Panc1 (cell line): ENCODE data around the gene P3R3URF. TPM values are rescaled to one million over a fixed set of nuclear protein-coding genes. Genes with fewer than 3 reads are reported as not detected.
A peak's percentile ranks its signal among the peaks of the same experiment; 100 is the strongest.

Experiments used
- ATAC-seq: fragments of 200-7000 bp; cut with Tn5 transposase; 2 replicates; pipeline ENCODE4 v1.9.1; 2020; ENCODE audit warnings: mild to moderate bottlenecking, moderate library complexity
- BruUV-seq: library from RNA; stranded (reverse); fragments of 400-500 nt; replicated peaks from 2 replicates; lab custom pipeline; 2021; lab: Mats Ljungman, UMichigan
- CTCF ChIA-PET: fragments of 300-600 bp; sonication (Branson Sonifier 250); formaldehyde crosslinking; loops from one replicate; lab custom pipeline; 2022; ENCODE audit warnings: antibody characterized with exemption; lab: Charles Lee
- POLR2A ChIA-PET: fragments of 300-600 bp; sonication (Branson Sonifier 250); formaldehyde crosslinking; loops from one replicate; lab custom pipeline; 2022; ENCODE audit warnings: antibody characterized with exemption; lab: Charles Lee
- DNase-seq: peaks from one replicate; pipeline ENCODE4 v3.0.0-alpha.2; 2010; ENCODE audit warnings: low read depth, low spot score
- H3K27ac ChIP-seq: 2 replicates; pipeline ENCODE4 v1.5.1; 2011; ENCODE audit warnings: mild to moderate bottlenecking, low read length, inconsistent platforms
- H3K27me3 ChIP-seq: fragments of 200-500 bp; sonication (Bioruptor generic); 2 replicates; pipeline ENCODE4 v1.6.0; 2014; ENCODE audit warnings: low read length, inconsistent platforms; ENCODE audit not compliant: control insufficient read depth, insufficient read depth
- H3K36me3 ChIP-seq: fragments of 200-500 bp; sonication (Bioruptor generic); 2 replicates; pipeline ENCODE4 v1.5.1; 2014; ENCODE audit warnings: inconsistent platforms, mild to moderate bottlenecking, low read length, moderate library complexity; ENCODE audit not compliant: control insufficient read depth, insufficient read depth
- H3K4me1 ChIP-seq: 2 replicates; pipeline ENCODE4 v1.5.1; 2011; ENCODE audit warnings: inconsistent platforms, mild to moderate bottlenecking, low read length, moderate library complexity; ENCODE audit not compliant: control insufficient read depth, insufficient read depth
- H3K4me3 ChIP-seq, 2 experiments: 2 replicates each; pipeline ENCODE4 v1.5.1; 2011 to 2012; ENCODE audit warnings: low read depth in 2 of 2, low read length in 2 of 2, mild to moderate bottlenecking in 2 of 2, inconsistent platforms in 1 of 2, moderate library complexity in 1 of 2
- H3K9me3 ChIP-seq: fragments of 200-500 bp; sonication (Bioruptor generic); 2 replicates; pipeline ENCODE4 v1.5.1; 2014; ENCODE audit warnings: low read depth, mild to moderate bottlenecking, inconsistent platforms, low read length, moderate library complexity; ENCODE audit not compliant: control insufficient read depth, insufficient read depth
- POLR2AphosphoS5 ChIP-seq: IDR thresholded peaks from 2 replicates; pipeline ENCODE4 v1.6.1; 2012; ENCODE audit warnings: mild to moderate bottlenecking, low read depth, low read length, moderate library complexity
- SIN3A ChIP-seq: IDR thresholded peaks from 2 replicates; pipeline ENCODE4 v1.6.1; 2012; ENCODE audit warnings: low read depth, mild to moderate bottlenecking, low read length, moderate library complexity, borderline replicate concordance; ENCODE audit not compliant: insufficient read depth
- TCF7L2 ChIP-seq: IDR thresholded peaks from 2 replicates; pipeline ENCODE4 v1.6.1; 2011; ENCODE audit warnings: mild to moderate bottlenecking, low read depth, low read length, inconsistent platforms
- in situ Hi-C: cut with HindIII; loops from 2 replicates; pipeline ENCODE4 v1.10.0; 2016; ENCODE audit warnings: low sequenced_read_pairs, low pct_unique_long_range_greater_than_20kb
- intact Hi-C: fragments of 100-400 bp; cut with micrococcal nuclease; formaldehyde crosslinking; loops from one replicate; pipeline ENCODE4 v1.10.0; 2022; ENCODE audit not compliant: unreplicated experiment
- total RNA-seq: library from RNA; stranded (reverse); gene quantifications from one replicate; pipeline ENCODE4 v1.2.1, GENCODE V29; 2021; ENCODE audit not compliant: unreplicated experiment
- TF ChIP-seq, protein P1 (sequence below): fragments of 450-650 bp; IDR thresholded peaks from 2 replicates; pipeline ENCODE4 v1.5.1; 2017; ENCODE audit warnings: mild to moderate bottlenecking
- TF ChIP-seq, protein P2 (sequence below), 2 experiments: IDR thresholded peaks; 2 replicates each; pipeline ENCODE4 v1.6.1; 2011 to 2012; ENCODE audit warnings: low read depth in 2 of 2, control low read depth in 1 of 2, low read length in 1 of 2, mild to moderate bottlenecking in 1 of 2, moderate library complexity in 1 of 2; ENCODE audit not compliant: insufficient read depth in 1 of 2

P3R3URF gene
- total RNA-seq, 1 experiment from 2014 or later, result not detected

- Histone ChIP-seq H3K9me3 (no peaks in the 10 kb centered on the region), H3K27ac (peak overlapping the region; percentile 91), H3K4me3 (peak overlapping the region; percentile 96 to 99), H3K4me1 (peaks cover 36% of the 10 kb centered on the region), H3K27me3 (no peaks in the 10 kb centered on the region), H3K36me3 (no peaks in the 10 kb centered on the region)
- ATAC-seq, result no peak
- no peak for DNase-seq
- POLR2A ChIA-PET, result interaction anchor here (0.7 kb wide), 4 partner anchors 19 to 540 kb away, joined by 3 to 5 read pairs (median 3); no protein-coding TSS in a partner anchor
- BruUV-seq, result no TSS peak
- CTCF ChIA-PET, result no interaction called here
- in situ Hi-C loops (no loop called here), intact Hi-C loops (no loop called here)
- TF ChIP-seq POLR2AphosphoS5, result no peak
- TF ChIP-seq, protein P1, sequence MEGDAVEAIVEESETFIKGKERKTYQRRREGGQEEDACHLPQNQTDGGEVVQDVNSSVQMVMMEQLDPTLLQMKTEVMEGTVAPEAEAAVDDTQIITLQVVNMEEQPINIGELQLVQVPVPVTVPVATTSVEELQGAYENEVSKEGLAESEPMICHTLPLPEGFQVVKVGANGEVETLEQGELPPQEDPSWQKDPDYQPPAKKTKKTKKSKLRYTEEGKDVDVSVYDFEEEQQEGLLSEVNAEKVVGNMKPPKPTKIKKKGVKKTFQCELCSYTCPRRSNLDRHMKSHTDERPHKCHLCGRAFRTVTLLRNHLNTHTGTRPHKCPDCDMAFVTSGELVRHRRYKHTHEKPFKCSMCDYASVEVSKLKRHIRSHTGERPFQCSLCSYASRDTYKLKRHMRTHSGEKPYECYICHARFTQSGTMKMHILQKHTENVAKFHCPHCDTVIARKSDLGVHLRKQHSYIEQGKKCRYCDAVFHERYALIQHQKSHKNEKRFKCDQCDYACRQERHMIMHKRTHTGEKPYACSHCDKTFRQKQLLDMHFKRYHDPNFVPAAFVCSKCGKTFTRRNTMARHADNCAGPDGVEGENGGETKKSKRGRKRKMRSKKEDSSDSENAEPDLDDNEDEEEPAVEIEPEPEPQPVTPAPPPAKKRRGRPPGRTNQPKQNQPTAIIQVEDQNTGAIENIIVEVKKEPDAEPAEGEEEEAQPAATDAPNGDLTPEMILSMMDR, result no peak; the same call in 1 of the 2 replicates
- TF ChIP-seq, protein P2, sequence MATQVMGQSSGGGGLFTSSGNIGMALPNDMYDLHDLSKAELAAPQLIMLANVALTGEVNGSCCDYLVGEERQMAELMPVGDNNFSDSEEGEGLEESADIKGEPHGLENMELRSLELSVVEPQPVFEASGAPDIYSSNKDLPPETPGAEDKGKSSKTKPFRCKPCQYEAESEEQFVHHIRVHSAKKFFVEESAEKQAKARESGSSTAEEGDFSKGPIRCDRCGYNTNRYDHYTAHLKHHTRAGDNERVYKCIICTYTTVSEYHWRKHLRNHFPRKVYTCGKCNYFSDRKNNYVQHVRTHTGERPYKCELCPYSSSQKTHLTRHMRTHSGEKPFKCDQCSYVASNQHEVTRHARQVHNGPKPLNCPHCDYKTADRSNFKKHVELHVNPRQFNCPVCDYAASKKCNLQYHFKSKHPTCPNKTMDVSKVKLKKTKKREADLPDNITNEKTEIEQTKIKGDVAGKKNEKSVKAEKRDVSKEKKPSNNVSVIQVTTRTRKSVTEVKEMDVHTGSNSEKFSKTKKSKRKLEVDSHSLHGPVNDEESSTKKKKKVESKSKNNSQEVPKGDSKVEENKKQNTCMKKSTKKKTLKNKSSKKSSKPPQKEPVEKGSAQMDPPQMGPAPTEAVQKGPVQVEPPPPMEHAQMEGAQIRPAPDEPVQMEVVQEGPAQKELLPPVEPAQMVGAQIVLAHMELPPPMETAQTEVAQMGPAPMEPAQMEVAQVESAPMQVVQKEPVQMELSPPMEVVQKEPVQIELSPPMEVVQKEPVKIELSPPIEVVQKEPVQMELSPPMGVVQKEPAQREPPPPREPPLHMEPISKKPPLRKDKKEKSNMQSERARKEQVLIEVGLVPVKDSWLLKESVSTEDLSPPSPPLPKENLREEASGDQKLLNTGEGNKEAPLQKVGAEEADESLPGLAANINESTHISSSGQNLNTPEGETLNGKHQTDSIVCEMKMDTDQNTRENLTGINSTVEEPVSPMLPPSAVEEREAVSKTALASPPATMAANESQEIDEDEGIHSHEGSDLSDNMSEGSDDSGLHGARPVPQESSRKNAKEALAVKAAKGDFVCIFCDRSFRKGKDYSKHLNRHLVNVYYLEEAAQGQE (IDR thresholded peaks at IDR 0.05; ENCODE audit: insufficient read depth in 1 of 2, low read depth in 2 of 2, low read length in 1 of 2), result no peak
- TF ChIP-seq TCF7L2, result no peak
- TF ChIP-seq SIN3A, result no peak
These were observed 46.2 kb downstream of the P3R3URF start for GRCh38 chr1:46130121-46130520.

DNA sequence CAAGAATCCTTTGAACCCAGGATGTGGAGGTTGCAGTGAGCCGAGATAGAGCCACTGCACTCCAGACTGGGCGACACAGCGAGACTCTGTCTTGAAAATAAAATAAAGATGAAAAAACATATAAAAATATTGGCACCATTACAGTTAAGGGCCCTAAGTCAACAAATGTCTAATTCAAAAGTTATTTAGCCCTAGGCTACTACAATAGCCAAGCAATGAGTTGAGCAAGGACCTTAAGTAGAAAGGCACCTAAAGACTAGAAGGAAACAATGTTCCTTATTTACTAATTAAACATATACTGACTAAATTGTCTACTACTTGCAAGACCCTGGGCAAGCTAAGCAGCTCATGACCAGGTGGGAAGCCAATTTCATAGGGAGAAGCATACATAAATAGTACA, 47.9 kb downstream of the P3R3URF start:
- TF ChIP-seq, protein P1, result no peak
- TF ChIP-seq SIN3A (no peak), TCF7L2 (no peak), POLR2AphosphoS5 (no peak)
- TF ChIP-seq, protein P2 (IDR thresholded peaks at IDR 0.05; ENCODE audit: insufficient read depth in 1 of 2, low read depth in 2 of 2, low read length in 1 of 2), result no peak
- intact Hi-C loops (no loop called here), in situ Hi-C loops (no loop called here)
- POLR2A ChIA-PET, result interaction anchor here (0.7 kb wide), 1 partner anchor 51 kb away, joined by 3 read pairs; no protein-coding TSS in a partner anchor
- no peaks in the 10 kb centered on the region for H3K27me3 ChIP-seq
- no peak overlapping the region for H3K27ac ChIP-seq
- H3K9me3 ChIP-seq, result no peaks in the 10 kb centered on the region
- peaks cover 23% of the 10 kb centered on the region for H3K4me1 ChIP-seq
- H3K36me3 ChIP-seq, result no peaks in the 10 kb centered on the region
- ATAC-seq (no peak), DNase-seq (no peak)
- CTCF ChIA-PET, result no interaction called here
- no TSS peak for BruUV-seq
- peak overlapping the region in 1 of 2 experiments; percentile 37; a peak in 2 of 4 replicates for H3K4me3 ChIP-seq

Other genes starting within 250 kb of the P3R3URF start
- 36.3 TPM for gene PIK3R3, start 43.9 kb downstream of the P3R3URF start, total RNA-seq
- gene TSPAN1, start 1.4 kb downstream of the P3R3URF start, total RNA-seq, result 26.1 TPM
- 178 TPM for gene POMGNT1, start 21.9 kb upstream of the P3R3URF start, total RNA-seq
- gene LURAP1, start 26.8 kb upstream of the P3R3URF start, total RNA-seq, result 3.5 TPM
- 29.4 TPM for gene RAD54L, start 71.3 kb upstream of the P3R3URF start, total RNA-seq
- 55.3 TPM for gene LRRC41, start 127.1 kb upstream of the P3R3URF start, total RNA-seq
- 498 TPM for gene UQCRH, start 127.2 kb upstream of the P3R3URF start, total RNA-seq
- gene NSUN4, start 164.3 kb upstream of the P3R3URF start, total RNA-seq, result 23.6 TPM
- gene FAAH, start 217.8 kb upstream of the P3R3URF start, total RNA-seq, result 25.9 TPM